Neural cell (in vitro differentiated cells): ENCODE measurements around the gene PHACTR1.
"Not testable (repeated sequence)": the region's sequence is repeated elsewhere in the genome, so short reads cannot be mapped to it uniquely, and the experiment has no call there.

ENCODE experiments used
- CTCF ChIP-seq: fragments of 450-650 bp; IDR thresholded peaks from 2 replicates; pipeline ENCODE4 v1.5.1; 2014; ENCODE audit warnings: antibody characterized with exemption, mild to moderate bottlenecking, moderate library complexity; ENCODE audit not compliant: poor library complexity, severe bottlenecking
- EP300 ChIP-seq: fragments of 450-650 bp; conservative IDR thresholded peaks from 2 replicates; pipeline ENCODE4 v1.6.1; 2014; ENCODE audit warnings: antibody characterized with exemption, mild to moderate bottlenecking, moderate library complexity; ENCODE audit not compliant: poor library complexity, severe bottlenecking
- EZH2 ChIP-seq: fragments of 200-600, 300-800 bp; shearing (Covaris generic), sonication (generic); IDR thresholded peaks from 2 replicates; pipeline ENCODE4 v1.6.1; 2014; ENCODE audit warnings: antibody characterized with exemption, low read length, borderline replicate concordance, mild to moderate bottlenecking; ENCODE audit not compliant: insufficient read depth, poor library complexity, severe bottlenecking
- MXI1 ChIP-seq: fragments of 450-650 bp; conservative IDR thresholded peaks from 2 replicates; pipeline ENCODE4 v1.6.1; 2014; ENCODE audit warnings: antibody characterized with exemption, mild to moderate bottlenecking; ENCODE audit not compliant: poor library complexity, severe bottlenecking
- POLR2AphosphoS5 ChIP-seq: IDR thresholded peaks from 2 replicates; pipeline ENCODE4 v1.6.1; 2012
- REST ChIP-seq: IDR thresholded peaks from 2 replicates; pipeline ENCODE4 v1.6.1; 2012; ENCODE audit warnings: borderline replicate concordance
- TAF1 ChIP-seq: IDR thresholded peaks from 2 replicates; pipeline ENCODE4 v1.6.1; 2012; ENCODE audit warnings: low read depth

DNA sequence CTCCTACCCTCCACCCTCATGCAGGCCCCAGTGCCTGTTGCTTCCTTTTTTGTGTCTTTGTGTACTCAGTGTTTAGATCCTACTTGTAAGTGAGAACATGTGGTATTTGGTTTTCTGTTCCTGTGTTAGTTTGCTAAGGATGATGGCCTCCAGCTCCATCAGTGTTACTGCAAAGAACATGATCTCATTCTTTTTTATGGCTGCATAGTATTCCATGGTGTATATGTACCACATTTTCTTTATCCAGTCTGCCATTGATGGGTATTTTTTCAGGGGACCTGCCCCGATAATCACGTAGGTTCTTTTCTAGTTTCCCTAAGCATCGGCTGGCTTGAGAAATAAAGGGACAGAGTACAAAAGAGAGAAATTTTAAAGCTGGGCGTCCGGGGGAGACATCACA, 527.2 kb downstream of the PHACTR1 start:
- TF ChIP-seq CTCF, POLR2AphosphoS5, EZH2, TAF1, MXI1, EP300, REST: not testable (repeated sequence)
